ENCODE results near the gene GRM4. TPM values are rescaled to one million over a fixed set of nuclear protein-coding genes. Genes with fewer than 3 reads are reported as not detected.

Gene GRM4
- total RNA-seq: 0.22 and 0.79 TPM in 2 replicates

GRCh38 chr6:34146021-34146782 lies at the start of gene GRM4:
Gene GRM4 (minus strand): TSS chr6:34146087. CDS start chr6:34133496, 12,591 bp downstream.

Small RNA genes lying within 50 kb of the gene (small RNA-seq; reads per million reads assigned to genes)
- gene MIR1275: not detected

Other genes starting within 250 kb of the GRM4 start
- 48.3 and 220 TPM in 2 replicates for gene HMGA1, start 90.8 kb upstream of the GRM4 start, total RNA-seq
- gene SMIM29, start 102.9 kb upstream of the GRM4 start, total RNA-seq: 14.9 and 23.2 TPM in 2 replicates
- 12.2 and 15.1 TPM in 2 replicates for gene NUDT3, start 246.6 kb upstream of the GRM4 start, total RNA-seq

Measured in placental epithelial cell (primary cell).